Esophagus (tissue), 2 donors: ENCODE data around the gene CLASP1. TPM values are rescaled to one million over a fixed set of nuclear protein-coding genes. Genes with fewer than 3 reads are reported as not detected.
"Not testable (repeated sequence)": the region's sequence is repeated elsewhere in the genome, so short reads cannot be mapped to it uniquely, and the experiment has no call there.

Experiments used
- H3K27ac ChIP-seq, 2 donors: one replicate each; pipeline ENCODE4 v1.5.1; 2013; ENCODE audit warnings: low read depth in 2 of 2, mild to moderate bottlenecking in 2 of 2, inconsistent platforms in 1 of 2, low read length in 1 of 2, moderate library complexity in 1 of 2
- H3K27me3 ChIP-seq, 2 donors: one replicate each; pipeline ENCODE4 v1.6.1; 2013; ENCODE audit warnings: low read length in 2 of 2, control low read depth in 1 of 2, mild to moderate bottlenecking in 1 of 2; ENCODE audit not compliant: insufficient read depth in 2 of 2, control insufficient read depth in 1 of 2
- H3K36me3 ChIP-seq, 2 donors: one replicate each; pipeline ENCODE4 v1.6.1; 2013; ENCODE audit warnings: low read length in 1 of 2; ENCODE audit not compliant: control insufficient read depth in 2 of 2, insufficient read depth in 2 of 2
- H3K4me1 ChIP-seq, 2 donors: one replicate each; pipeline ENCODE4 v1.6.1; 2013; ENCODE audit warnings: low read length in 1 of 2; ENCODE audit not compliant: control insufficient read depth in 2 of 2, insufficient read depth in 2 of 2
- H3K4me3 ChIP-seq, 2 donors: one replicate each; pipeline ENCODE4 v1.5.1; 2013; ENCODE audit warnings: low read length in 2 of 2, mild to moderate bottlenecking in 2 of 2, low read depth in 1 of 2, moderate library complexity in 1 of 2
- H3K9me3 ChIP-seq, 2 donors: one replicate each; pipeline ENCODE4 v1.6.1; 2013; ENCODE audit warnings: mild to moderate bottlenecking in 2 of 2, low read depth in 1 of 2, low read length in 1 of 2, moderate library complexity in 1 of 2; ENCODE audit not compliant: control insufficient read depth in 2 of 2, insufficient read depth in 1 of 2
- WGBS, 2 donors: extraction: QIAGEN DNeasy Blood & Tissue Kit; methylation state at CpG; one replicate each; pipeline ENCODE4 v1.1.7; 2013; 5-methylcytosine and 5-hydroxymethylcytosine counted together
- polyA plus RNA-seq, 2 donors: library from polyadenylated mRNA; stranded (reverse); fragments of 200-250 nt; gene quantifications; one replicate each; pipeline ENCODE4 v1.2.3, GENCODE V29; 2013
- donor health status: healthy with polysubstance abuse.
- donor health status: Bipolar disorder and iron deficiency.

CLASP1 gene
- polyA plus RNA-seq, 2 donors = 9.1 to 9.8 TPM

GRCh38 chr2:121336528-121337294 is 312.6 kb downstream of the CLASP1 start:
- 90 to 91% methylated on average over 18 of the region's 18 CpGs for WGBS, 2 donors
- Histone ChIP-seq H3K9me3 (peaks cover 0 to 2% of the 10 kb centered on the region in 2 donors), H3K4me3 (no peak overlapping the region), H3K4me1 (no peaks in the 10 kb centered on the region), H3K36me3 (peaks cover 5 to 12% of the 10 kb centered on the region in 2 donors), H3K27me3 (no peaks in the 10 kb centered on the region), H3K27ac (no peak overlapping the region)

- Histone ChIP-seq H3K4me3 (no peak overlapping the region), H3K9me3 (peaks cover 0 to 2% of the 10 kb centered on the region in 2 donors), H3K27ac (no peak overlapping the region), H3K4me1 (no peaks in the 10 kb centered on the region), H3K36me3 (peaks cover 5 to 9% of the 10 kb centered on the region in 2 donors), H3K27me3 (no peaks in the 10 kb centered on the region)
- 60% methylated on average over 22 of the region's 22 CpGs for WGBS, 2 donors
Measured at GRCh38 chr2:121335294-121336290, 313.7 kb downstream of the CLASP1 start.

GRCh38 chr2:121334581-121335293 is 314.5 kb downstream of the CLASP1 start:
- no peaks in the 10 kb centered on the region for H3K27me3 ChIP-seq
- no peaks in the 10 kb centered on the region for H3K4me1 ChIP-seq
- H3K27ac ChIP-seq = no peak overlapping the region
- H3K4me3 ChIP-seq = no peak overlapping the region
- peaks cover 0 to 2% of the 10 kb centered on the region in 2 donors for H3K9me3 ChIP-seq
- 72 to 82% methylated on average over 14 of the region's 14 CpGs for WGBS, 2 donors
- peaks cover 5 to 9% of the 10 kb centered on the region in 2 donors for H3K36me3 ChIP-seq

- 68 to 69% methylated on average over 12 of the region's 12 CpGs for WGBS, 2 donors
- no peak overlapping the region for H3K27ac ChIP-seq
- H3K4me1 ChIP-seq = no peaks in the 10 kb centered on the region
- no peak overlapping the region for H3K4me3 ChIP-seq
- H3K27me3 ChIP-seq = no peaks in the 10 kb centered on the region
- H3K9me3 ChIP-seq = peaks cover 0 to 2% of the 10 kb centered on the region in 2 donors
- H3K36me3 ChIP-seq = peaks cover 5 to 6% of the 10 kb centered on the region in 2 donors
Measured at GRCh38 chr2:121333834-121334558, 315.3 kb downstream of the CLASP1 start.

- peaks cover 1 to 2% of the 10 kb centered on the region in 2 donors for H3K36me3 ChIP-seq
- 82 to 83% methylated on average over 17 of the region's 17 CpGs for WGBS, 2 donors
- H3K4me1 ChIP-seq = no peaks in the 10 kb centered on the region
- H3K9me3 ChIP-seq = peaks cover 0 to 2% of the 10 kb centered on the region in 2 donors
- no peak overlapping the region for H3K27ac ChIP-seq
- no peak overlapping the region for H3K4me3 ChIP-seq
- no peaks in the 10 kb centered on the region for H3K27me3 ChIP-seq
Measured at GRCh38 chr2:121333231-121333630, 316.0 kb downstream of the CLASP1 start.

GRCh38 chr2:121331324-121331723 is 317.9 kb downstream of the CLASP1 start:
- not testable (repeated sequence) for H3K27ac ChIP-seq, H3K36me3 ChIP-seq, H3K9me3 ChIP-seq, H3K4me3 ChIP-seq, H3K27me3 ChIP-seq, H3K4me1 ChIP-seq
- 82 to 83% methylated on average over 8 of the region's 8 CpGs for WGBS, 2 donors

GRCh38 chr2:121330921-121331320 is 318.3 kb downstream of the CLASP1 start:
- 91 to 94% methylated on average over 15 of the region's 15 CpGs for WGBS, 2 donors
- no peaks in the 10 kb centered on the region for H3K27me3 ChIP-seq

GRCh38 chr2:121329786-121330185 is 319.5 kb downstream of the CLASP1 start:
- H3K27me3 ChIP-seq = no peaks in the 10 kb centered on the region
- no peak overlapping the region for H3K27ac ChIP-seq
- peaks cover 0 to 2% of the 10 kb centered on the region in 2 donors for H3K9me3 ChIP-seq
- no peaks in the 10 kb centered on the region for H3K36me3 ChIP-seq
- H3K4me3 ChIP-seq = no peak overlapping the region
- no peaks in the 10 kb centered on the region for H3K4me1 ChIP-seq
- WGBS, 2 donors = 85 to 91% methylated on average over 6 of the region's 6 CpGs

More at GRCh38 chr2:121330921-121331320, 318.3 kb downstream of the CLASP1 start:
- Histone ChIP-seq H3K4me1 (no peaks in the 10 kb centered on the region), H3K9me3 (peaks cover 0 to 2% of the 10 kb centered on the region in 2 donors), H3K36me3 (no peaks in the 10 kb centered on the region), H3K4me3 (no peak overlapping the region), H3K27ac (no peak overlapping the region)
